Ishikawa (cell line): ENCODE results near the gene RNF169.

Experiments
- EP300 ChIP-seq: IDR thresholded peaks from 2 replicates; pipeline ENCODE4 v1.6.1; 2012; ENCODE audit warnings: borderline replicate concordance
- YY1 ChIP-seq: IDR thresholded peaks from 2 replicates; pipeline ENCODE4 v1.6.1; 2012; ENCODE audit warnings: low read depth
- TF ChIP-seq, protein P1 (sequence below): IDR thresholded peaks from 2 replicates; pipeline ENCODE4 v1.6.1; 2012; ENCODE audit warnings: low read depth, mild to moderate bottlenecking

DNA sequence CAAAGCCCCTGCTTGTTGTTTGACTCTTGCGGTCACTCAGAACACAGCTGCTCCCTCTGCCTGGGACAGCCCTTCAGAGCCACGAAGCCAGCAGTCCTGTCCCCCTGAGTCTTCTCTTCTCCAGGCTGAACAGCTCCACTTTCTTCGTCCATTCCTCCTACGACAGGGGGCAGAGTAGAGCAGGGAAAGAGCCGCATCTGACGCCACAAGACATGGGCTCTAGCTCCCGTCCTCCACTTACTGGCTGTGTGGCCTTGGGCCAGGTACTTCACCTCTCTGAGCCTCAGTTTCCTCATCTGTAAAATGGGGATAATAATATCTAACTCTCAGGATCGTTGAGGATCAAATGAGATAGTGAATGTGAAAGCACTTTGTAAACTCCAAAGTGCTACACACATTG lies 47.3 kb upstream of the RNF169 start:
- TF ChIP-seq EP300 (no peak), YY1 (no peak)
- TF ChIP-seq, protein P1, sequence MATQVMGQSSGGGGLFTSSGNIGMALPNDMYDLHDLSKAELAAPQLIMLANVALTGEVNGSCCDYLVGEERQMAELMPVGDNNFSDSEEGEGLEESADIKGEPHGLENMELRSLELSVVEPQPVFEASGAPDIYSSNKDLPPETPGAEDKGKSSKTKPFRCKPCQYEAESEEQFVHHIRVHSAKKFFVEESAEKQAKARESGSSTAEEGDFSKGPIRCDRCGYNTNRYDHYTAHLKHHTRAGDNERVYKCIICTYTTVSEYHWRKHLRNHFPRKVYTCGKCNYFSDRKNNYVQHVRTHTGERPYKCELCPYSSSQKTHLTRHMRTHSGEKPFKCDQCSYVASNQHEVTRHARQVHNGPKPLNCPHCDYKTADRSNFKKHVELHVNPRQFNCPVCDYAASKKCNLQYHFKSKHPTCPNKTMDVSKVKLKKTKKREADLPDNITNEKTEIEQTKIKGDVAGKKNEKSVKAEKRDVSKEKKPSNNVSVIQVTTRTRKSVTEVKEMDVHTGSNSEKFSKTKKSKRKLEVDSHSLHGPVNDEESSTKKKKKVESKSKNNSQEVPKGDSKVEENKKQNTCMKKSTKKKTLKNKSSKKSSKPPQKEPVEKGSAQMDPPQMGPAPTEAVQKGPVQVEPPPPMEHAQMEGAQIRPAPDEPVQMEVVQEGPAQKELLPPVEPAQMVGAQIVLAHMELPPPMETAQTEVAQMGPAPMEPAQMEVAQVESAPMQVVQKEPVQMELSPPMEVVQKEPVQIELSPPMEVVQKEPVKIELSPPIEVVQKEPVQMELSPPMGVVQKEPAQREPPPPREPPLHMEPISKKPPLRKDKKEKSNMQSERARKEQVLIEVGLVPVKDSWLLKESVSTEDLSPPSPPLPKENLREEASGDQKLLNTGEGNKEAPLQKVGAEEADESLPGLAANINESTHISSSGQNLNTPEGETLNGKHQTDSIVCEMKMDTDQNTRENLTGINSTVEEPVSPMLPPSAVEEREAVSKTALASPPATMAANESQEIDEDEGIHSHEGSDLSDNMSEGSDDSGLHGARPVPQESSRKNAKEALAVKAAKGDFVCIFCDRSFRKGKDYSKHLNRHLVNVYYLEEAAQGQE, result no peak
